ENCODE data around the gene RALGAPA2.

GRCh38 chr20:20695250-20695816, 17.1 kb downstream of the RALGAPA2 start:
- TF ChIP-seq ZNF565 (CRISPR knock-in tag; conservative IDR thresholded peaks at IDR 0.05; ENCODE audit: low read depth) = no peak
- TF ChIP-seq RARB (CRISPR knock-in tag; IDR thresholded peaks at IDR 0.05) = no peak
- TF ChIP-seq ZFP30 (CRISPR knock-in tag; IDR thresholded peaks at IDR 0.05) = no peak
- no peak for TF ChIP-seq ARNTL (CRISPR knock-in tag; IDR thresholded peaks at IDR 0.05; ENCODE audit: borderline replicate concordance, low read depth)
- TF ChIP-seq ZNF8 (CRISPR knock-in tag; IDR thresholded peaks at IDR 0.05) = no peak
- TF ChIP-seq CREB5 (CRISPR knock-in tag; IDR thresholded peaks at IDR 0.05; ENCODE audit: low read depth) = no peak
